GM18907 (cell line): ENCODE data around the gene TFIP11.
A peak's percentile ranks its signal among the peaks of the same experiment; 100 is the strongest.

Source experiments
- ATAC-seq: cut with Tn5 transposase; IDR thresholded peaks from one replicate; pipeline ENCODE4 v1.9.1; 2021; ENCODE audit warnings: mild to moderate bottlenecking, moderate library complexity; ENCODE audit not compliant: unreplicated experiment

TFIP11 gene

DNA sequence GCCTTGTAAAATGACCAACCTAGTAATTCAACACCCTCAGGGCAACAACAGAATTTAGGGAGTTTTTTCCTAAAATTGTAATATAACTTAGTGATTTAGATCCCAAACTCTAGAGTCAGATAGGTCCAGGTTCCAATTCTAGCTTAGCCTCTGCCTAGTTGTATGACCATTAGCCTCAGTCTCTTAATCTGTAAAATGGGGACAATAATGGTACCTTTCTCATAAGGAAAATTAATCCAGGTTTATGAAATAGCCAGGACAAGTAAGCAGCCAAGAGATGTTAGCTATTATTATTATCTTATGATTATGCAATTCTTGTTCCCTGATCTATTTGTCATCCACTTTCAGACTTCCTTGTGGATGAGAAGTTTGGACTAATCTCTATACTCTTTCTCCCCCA is 4.1 kb downstream of the TFIP11 start:
- ATAC-seq: no peak

DNA sequence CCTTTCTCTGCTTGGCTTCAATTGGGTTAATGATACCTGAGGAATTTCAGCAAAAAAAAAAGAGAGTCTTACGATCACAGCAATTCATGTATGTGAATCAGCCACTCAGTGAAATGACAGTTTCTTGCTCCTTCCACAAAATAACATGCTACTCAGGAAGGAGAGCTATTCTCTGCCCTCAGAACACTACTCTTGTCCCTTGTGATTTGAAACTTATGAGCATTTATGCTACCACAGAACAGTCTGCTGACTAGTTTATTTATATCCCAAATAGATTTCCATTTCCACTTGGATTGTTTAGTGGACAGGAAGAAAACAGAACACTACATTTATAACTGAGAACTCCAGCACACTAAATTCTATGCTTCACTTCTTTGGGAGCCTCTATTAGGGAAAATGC is 8.5 kb downstream of the TFIP11 start:
- ATAC-seq: no peak

DNA sequence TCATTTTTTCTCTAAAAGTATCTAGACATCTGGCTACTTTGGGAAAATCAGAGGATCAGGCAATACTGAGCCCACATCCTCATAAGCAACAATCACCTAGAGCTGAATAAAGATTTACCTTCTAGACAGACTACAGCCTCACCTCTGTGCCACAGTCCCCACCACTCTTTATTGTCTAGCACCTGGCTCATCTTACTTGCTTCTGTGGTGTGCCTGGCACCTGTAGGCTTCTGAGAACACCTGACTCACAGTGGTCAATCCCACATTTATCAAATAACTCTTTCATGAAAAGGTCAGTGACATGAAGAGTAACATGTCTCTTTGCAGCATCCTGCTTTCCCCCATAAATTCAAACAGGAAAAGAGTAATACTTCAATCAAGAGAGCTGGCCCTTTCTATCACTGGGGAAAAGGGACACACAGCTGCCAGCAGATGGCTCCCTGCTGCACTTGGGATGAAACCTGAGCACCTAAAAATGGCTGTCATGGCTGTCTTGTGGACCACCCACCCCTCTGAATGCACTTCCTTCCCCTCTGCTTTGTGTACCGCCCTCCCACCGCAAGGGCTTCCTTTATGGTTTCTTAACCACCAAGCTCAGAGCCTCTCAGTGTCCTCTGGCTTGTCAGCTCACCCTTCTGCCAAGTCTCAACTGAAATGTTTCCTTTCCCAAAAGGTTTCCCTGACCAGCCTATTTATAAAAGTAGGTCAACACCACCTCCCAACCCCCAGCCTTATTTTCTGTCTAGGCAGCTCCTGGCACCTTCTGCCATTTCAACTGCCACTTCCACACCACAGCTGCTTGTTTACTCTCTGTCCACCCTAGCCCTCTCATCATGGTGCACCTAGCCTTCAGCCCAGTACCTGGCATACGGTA is 9.3 kb downstream of the TFIP11 start:
- no peak for ATAC-seq

DNA sequence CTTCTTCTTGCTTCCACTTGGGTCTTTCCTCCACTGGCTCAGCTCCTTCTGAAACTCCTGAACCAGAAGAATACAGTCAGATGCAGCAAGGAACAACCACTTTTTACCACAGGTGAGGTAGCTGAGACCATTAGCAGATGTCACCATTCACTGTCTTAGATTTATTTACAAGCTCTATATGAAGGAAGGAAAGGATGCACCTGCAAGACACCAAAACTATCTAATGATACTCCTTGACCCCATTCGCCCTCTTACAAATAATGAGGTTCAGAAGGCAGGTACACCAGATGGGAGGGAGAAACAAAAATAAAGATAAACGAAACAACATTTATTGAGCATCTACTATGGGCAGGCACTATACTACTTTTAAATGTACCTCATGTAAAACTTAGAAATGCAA is 10.3 kb downstream of the TFIP11 start:
- no peak for ATAC-seq

DNA sequence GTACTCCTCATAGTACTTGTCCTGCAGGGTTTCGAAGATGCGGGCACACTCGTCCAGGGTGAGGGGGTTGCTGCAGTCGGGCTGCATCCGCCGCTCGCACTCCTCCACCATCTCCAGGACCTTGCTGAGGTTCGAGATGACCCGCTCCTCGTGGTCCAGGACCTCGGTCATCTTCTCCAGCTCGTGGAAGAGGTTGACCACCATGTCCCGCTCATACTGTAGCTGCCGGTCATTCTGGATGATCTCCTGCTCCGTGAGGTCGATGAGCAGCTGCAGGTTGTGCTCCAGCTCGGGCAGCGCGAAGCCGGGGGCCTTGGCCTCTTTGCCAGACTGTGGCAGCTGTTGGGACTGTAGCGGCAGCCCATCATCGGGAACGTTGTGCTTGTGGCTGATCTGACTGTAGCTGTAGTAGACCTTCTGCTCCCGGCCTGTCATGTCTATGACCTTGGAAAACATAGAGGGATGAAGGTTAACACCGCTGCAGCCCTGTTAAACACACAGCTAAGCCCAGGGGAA is 13.0 kb downstream of the TFIP11 start:
- ATAC-seq: no peak

DNA sequence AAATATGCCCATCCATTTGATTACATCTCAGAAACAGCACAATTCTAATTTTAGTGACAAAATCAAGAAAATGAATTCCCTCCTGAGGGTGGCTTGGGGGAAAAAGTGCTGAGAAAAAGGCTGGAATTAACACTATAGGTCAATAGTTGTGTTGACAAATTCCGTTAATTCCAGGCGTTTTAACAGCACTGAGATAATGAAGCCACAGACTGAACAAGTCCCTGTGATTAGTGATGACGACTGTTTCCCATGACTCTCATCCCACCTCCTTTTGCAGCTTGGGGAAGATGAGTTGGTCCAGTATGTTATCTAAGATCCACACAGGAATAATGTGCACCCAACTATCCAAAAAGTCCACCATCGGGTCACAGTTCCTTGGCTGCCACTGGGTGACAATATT is 15.8 kb downstream of the TFIP11 start:
- no peak for ATAC-seq

DNA sequence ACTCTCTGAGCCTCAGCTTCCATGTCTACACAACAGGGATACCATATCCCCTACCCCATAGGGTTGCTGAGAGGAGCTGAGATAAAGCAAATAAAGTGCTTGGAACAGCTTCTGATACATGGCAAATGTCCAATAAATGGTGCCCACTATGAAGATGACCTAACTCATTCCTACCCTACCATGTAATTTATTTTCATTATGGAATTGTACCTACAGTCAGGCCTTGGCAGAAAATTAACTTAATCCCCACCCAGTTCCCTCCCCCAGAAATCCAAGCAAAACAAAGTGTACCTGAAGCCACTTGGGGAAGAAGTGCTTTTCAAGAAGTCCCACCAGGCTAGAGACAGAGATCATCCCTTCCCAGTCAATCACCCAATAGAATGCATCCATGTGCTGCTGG is 17.8 kb downstream of the TFIP11 start:
- ATAC-seq: no peak

DNA sequence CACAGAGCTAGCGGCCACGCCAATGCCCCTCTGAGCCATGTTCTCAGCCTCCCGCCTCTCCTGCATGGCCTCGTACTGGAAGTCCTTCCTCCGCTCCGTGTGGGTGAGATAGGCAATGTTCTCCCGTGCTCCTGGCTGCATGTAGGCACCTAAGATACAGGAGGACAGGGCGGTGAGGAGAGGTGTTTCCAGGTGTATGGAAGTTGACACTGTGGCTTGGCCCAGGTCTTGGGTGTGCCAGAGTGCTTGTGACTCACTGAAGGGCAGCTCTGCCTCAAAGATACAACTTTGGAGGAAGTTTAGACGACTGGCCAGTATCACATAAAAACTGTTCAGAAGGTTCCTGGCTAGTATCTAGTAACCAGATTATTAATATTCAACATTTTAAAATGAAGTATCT is 20.1 kb downstream of the TFIP11 start:
- ATAC-seq: no peak

DNA sequence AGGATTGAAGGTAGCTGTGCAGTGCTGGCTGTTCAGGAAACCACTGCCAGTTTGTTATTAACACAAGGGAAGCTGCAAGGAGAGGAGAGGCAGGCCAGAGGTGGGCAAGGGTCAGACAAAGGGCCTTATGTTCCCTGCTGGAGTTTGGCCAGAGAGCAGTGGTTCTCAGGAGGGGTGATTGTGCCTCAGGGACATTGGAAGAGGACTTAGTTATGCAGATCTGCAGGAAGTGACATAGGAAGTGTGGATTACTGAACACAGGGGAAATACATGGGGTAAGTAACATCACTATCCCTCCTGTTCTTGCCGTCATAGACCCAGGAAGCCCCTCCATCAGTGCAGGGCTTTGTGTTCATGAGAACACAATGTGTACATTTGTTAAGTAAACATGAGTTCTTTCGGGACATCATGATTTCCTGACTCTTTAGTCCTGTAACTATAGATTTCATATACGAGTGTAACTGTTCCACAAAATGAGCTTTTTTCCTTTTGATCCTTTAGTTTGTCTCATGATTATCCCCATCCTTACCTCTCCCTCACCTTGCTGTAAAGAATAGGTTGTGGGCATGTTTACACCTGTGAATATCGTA is 22.7 kb downstream of the TFIP11 start:
- no peak for ATAC-seq

DNA sequence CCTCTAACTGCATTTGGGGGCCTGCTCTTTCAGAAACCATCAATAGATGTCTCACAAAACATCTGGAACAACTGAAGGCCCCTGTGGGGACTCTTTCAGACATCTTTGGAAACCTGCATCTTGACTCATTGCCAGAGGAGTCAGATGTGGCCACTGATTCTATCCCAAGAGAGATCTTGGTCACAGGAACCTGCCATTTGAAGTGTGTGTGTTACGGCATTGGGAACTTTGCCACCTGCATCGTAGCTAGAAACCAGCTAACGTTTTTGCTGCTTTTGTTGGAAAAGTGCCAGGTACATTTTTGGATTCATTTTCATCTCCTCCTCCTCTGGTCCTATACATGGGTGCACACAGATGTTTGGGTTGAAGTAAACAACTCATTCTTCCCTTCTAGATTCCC is 24.3 kb downstream of the TFIP11 start:
- ATAC-seq: no peak

DNA sequence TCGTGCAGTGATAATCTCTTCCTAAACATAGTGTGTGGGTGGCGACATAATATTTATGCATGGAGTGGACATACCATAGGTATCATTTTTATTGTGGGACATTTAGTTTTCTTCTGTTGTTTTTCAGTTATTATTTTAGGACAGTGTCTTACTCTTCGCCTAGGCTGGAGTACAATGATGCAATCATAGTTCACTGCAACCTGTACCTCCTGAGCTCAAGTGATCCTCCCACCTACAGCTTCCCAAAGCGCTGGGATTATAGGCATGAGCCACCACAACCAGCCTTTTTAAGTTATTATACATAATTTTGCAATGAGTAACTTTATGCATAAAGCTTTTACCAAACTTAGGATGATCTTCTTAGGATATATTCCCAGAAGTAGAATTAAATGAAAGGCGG is 25.9 kb downstream of the TFIP11 start:
- ATAC-seq: no peak

DNA sequence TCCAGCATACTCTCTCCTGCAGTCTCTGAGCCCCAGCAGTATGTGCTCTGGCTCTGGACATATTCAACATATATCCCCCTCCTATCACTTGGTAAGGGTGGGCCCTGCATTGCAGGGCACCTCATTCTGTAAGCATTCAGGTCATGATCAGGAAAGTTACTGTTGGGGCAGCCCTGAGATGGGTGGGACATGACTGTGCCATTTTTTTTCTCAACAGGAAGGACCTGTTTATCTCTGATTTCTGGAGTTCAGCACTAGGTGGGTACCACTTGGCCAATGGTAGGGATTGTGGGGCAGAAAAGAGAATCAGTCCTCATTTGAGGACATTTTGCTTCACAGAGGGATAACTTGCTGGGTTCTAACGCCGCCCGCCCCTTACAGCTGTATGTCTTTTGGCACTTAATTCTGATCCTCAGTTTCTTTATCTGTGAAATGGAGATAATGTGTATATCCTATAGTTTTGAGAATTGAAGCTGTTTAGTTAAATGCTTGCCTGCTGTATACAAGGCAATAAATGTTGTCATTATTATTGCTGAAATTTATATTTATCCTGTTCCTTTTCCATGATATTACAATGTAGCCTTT is 26.4 kb downstream of the TFIP11 start:
- no peak for ATAC-seq

DNA sequence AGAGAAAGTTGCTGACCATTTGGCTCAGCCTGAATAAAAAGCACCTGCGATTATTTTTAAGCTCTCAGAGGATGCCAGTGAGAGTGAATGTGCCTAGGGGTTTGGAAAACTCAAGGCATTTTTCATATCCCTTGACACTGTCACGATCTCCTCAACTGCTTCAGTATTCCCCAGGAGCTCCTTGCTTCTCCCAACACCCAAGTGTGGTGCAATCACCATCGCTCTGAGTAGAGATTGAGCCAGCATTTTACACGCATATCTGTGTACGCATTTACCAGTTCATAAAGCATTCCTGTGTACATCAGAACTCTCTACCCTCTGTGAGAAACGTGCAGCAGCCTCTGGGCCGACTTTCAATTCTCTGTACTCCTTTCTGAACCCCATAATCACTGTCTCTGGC is 27.3 kb downstream of the TFIP11 start:
- ATAC-seq: no peak

DNA sequence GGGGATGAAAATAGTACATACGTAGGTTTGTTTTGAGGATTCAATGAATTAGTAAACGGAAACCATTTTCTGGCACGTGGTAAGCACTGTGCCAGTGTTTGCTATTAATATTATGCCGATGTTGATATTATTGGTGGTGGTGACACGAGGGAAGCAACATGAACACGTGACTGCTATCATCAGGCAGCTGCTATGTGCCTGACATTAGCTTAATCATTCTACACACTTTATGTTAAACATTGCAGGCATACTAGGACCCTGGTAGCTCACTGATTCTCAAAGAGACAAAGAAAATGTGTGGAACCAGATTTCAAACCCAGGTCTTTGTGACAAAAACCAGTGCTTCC is 27.9 kb downstream of the TFIP11 start:
- no peak for ATAC-seq

DNA sequence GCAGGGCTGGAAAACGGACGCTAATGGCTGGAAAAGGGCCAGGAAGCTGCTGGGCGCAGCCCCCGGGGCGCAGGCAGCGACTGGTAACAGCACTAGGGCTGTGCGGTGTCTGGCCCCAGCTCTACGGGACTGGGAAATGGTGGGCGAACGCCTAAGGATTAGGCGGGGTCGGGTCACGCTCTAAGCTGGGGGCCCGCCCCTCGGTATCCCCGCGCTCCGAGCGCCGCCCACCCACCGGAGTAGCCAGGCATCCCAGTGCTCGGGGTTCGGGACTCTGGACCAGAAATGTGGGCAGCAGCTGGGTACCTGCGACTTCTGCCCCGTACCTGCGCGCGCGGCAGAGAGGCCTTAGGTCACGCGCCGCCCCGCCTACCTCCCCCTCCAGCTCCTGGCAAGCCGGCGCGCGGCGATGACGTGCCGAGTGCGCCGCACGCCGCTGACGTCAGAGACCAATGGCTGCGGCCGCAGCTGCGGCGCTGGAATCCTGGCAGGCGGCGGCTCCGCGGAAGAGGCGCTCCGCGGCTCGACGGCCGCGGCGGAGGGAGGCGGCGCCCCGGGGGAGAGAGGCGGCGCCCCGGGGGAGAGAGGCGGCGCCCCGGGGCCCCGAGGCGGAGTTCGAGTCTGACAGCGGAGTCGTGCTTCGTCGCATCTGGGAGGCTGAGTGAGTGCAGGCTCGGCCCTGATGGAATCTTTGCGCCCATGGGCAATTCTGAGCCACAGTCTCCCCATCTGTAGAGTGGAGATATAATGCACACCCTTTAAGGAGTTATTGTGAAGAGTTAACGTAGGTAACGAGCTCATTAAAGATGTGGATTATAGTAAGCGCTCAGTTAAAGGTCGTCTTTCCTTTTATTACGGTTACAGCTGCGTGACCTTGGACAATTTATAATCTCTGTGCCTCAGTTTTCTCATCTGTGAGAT is 28.6 kb downstream of the TFIP11 start, which contains the start of the genes HPS4 and SRRD:
TSS of gene HPS4 (minus strand) at position 345 of the 921 bp plus-strand sequence. CDS start 2,021 bp downstream, outside the sequence.
TSS of gene SRRD (plus strand) at position 439 of the 921 bp plus-strand sequence. CDS start at position 453, 14 bp downstream.
- ATAC-seq: peak; percentile 68

DNA sequence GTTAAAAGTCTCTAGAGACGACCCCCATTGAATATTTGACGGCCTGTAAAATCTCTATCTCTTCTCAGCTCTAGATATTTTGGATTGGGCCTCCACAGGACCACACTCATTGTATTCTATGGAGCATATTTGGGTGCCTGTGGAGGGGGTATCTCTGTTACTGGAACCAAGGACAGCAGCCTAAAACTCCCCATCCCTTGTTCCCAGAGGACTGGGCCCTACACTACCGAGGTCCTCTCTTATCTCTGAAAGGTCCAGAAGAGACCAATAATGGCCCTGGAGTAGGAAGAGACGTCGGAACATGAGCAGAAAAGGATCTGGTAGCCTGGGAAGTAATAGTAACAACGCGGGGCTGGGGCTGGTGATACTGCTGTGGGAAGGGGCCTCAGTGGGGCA is 29.2 kb downstream of the TFIP11 start:
- ATAC-seq: peak; percentile 15

DNA sequence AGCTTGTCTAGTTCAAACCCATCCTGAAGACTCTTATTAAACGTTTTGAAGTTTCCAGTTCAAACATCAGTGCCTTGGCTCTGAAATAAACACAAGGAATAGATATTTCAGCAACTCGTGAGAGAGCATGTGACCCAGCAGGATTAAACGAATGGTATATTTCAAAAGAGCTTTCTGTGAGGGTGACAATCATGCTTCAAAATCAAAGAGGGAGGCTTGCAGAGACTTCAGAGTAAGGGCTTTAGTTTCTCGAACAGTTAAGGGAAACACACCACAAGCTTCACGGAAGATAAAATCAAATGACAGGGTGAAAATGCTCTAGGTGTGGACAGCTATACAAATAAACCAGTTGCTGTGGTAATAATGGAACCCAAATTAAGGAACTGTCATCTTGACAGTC is 30.1 kb downstream of the TFIP11 start:
- ATAC-seq: no peak

DNA sequence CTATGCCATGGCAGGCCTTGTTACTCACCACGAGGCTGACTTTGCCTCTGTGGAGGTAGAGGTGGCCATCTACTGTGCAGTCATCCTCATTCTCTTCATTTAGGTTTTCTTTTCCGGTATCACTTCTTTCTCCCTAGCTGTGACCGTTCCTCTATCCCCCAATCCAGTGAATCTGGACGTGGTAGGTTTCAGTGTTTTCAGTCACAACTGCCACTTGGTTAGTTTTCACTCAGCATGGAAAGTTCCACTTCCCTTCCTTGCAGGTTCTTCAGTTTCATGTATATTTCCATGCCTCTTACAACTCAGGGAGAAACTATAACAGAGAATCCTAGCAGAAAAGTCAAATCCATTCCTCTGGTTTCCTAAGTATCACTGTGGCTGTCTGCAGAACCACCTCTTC is 30.6 kb downstream of the TFIP11 start:
- no peak for ATAC-seq

DNA sequence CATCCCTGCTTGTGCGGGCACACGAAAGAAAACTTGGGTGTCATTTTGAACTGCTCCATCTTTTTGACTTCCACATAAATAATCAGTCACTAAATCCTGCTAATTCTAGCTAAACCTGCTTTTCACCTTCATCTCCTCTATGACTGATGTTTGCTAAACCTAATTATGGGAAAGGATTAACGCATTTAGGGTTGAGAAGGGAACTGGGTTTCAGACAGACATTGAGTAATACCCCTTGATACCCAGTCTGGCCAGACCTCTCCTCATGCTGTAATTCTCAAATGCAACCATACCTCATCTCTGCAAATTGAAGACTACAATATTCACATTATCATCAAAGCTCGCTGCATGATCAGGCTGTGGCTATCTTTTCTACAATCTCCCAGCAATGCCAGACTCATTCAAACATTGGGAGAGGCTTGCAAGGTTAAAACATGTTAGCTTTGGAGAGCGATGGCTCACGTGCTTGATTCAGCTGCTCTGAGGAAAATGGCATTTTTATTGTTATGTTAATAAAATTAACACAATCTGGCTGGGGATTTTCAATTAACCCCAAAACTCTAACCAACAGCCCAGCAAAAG is 31.1 kb downstream of the TFIP11 start:
- ATAC-seq: no peak

DNA sequence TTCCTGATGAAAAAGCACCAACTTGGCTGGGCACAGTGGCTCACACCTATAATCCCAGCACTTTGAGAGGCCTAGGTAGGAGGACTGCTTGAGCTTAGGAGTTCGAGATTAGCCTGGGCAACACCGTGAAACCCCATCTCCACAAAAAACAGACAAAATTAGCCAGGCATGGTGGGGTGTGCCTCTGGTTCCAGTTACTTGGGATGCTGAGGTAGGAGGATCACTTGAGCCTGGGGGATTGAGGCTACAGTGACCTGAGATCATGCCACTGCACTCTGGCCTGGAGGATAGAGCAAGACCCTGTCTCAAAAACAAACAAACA is 31.7 kb downstream of the TFIP11 start:
- ATAC-seq: no peak
